ENCODE data around the gene HOXD8. TPM values are rescaled to one million over a fixed set of nuclear protein-coding genes. Genes with fewer than 3 reads are reported as not detected.

HOXD8 gene
- total RNA-seq, 1 experiment from 2014 or later: not detected

- peaks cover 8% of the 10 kb centered on the region for H3K4me1 ChIP-seq (ENCODE audit: control insufficient read depth, insufficient read depth, low read length)
- CTCF ChIA-PET: interaction anchor here (0.7 to 0.8 kb wide), 2 partner anchors 32 to 545 kb away, joined by 3 read pairs; no protein-coding TSS in a partner anchor
- ATAC-seq: peak; percentile 63
- TF ChIP-seq REST (IDR thresholded peaks at IDR 0.05; ENCODE audit: insufficient read depth in 1 of 2, low read depth in 2 of 2, low read length in 1 of 2) (no peak), POLR2AphosphoS5 (IDR thresholded peaks at IDR 0.05; ENCODE audit: low read depth, low read length) (no peak), SIN3A (IDR thresholded peaks at IDR 0.05; ENCODE audit: borderline replicate concordance, insufficient read depth, low read depth, low read length) (no peak), CTCF (IDR thresholded peaks at IDR 0.05) (no peak), TCF7L2 (IDR thresholded peaks at IDR 0.05; ENCODE audit: low read depth, low read length) (no peak)
- H3K27me3 ChIP-seq (ENCODE audit: control insufficient read depth, insufficient read depth, low read length): 0 out of 2 replicates have a peak, but pooled peaks cover 3% of the 10 kb centered on the region
- no peaks in the 10 kb centered on the region for H3K36me3 ChIP-seq (ENCODE audit: control insufficient read depth, insufficient read depth, low read length)
- DNase-seq (ENCODE audit: low read depth, low spot score): no peak
- BruUV-seq (replicated peaks): no TSS peak
- H3K27ac ChIP-seq (ENCODE audit: low read length): no peak within 1 kb of the TSS
- H3K9me3 ChIP-seq (ENCODE audit: control insufficient read depth, insufficient read depth, low read depth, low read length): no peaks in the 10 kb centered on the region
- in situ Hi-C loops (cut with HindIII; ENCODE audit: low pct_unique_long_range_greater_than_20kb, low sequenced_read_pairs): no loop called here
- POLR2A ChIA-PET: interaction anchor here (0.6 to 0.8 kb wide), 2 partner anchors 103 to 530 kb away, joined by 4 to 7 read pairs; no protein-coding TSS in a partner anchor
- H3K4me3 ChIP-seq (ENCODE audit: low read depth in 2 of 2, low read length in 2 of 2): peak within 1 kb of the TSS; percentile 41 to 43
- intact Hi-C loops (cut with micrococcal nuclease; ENCODE audit: unreplicated experiment): no loop called here
Measured at GRCh38 chr2:176106581-176107539, 22.6 kb upstream of the HOXD8 start, which contains the start of gene HOXD11. Gene HOXD11 (plus strand): TSS chr2:176107280. CDS start chr2:176107356, 76 bp downstream.

- peaks cover 8% of the 10 kb centered on the region for H3K4me1 ChIP-seq (ENCODE audit: control insufficient read depth, insufficient read depth, low read length)
- ATAC-seq: no peak
- DNase-seq (ENCODE audit: low read depth, low spot score): no peak
- TF ChIP-seq CTCF (IDR thresholded peaks at IDR 0.05) (no peak), TCF7L2 (IDR thresholded peaks at IDR 0.05; ENCODE audit: low read depth, low read length) (no peak), SIN3A (IDR thresholded peaks at IDR 0.05; ENCODE audit: borderline replicate concordance, insufficient read depth, low read depth, low read length) (no peak), REST (IDR thresholded peaks at IDR 0.05; ENCODE audit: insufficient read depth in 1 of 2, low read depth in 2 of 2, low read length in 1 of 2) (no peak), POLR2AphosphoS5 (IDR thresholded peaks at IDR 0.05; ENCODE audit: low read depth, low read length) (no peak)
- no peaks in the 10 kb centered on the region for H3K36me3 ChIP-seq (ENCODE audit: control insufficient read depth, insufficient read depth, low read length)
- no peak overlapping the region for H3K4me3 ChIP-seq (ENCODE audit: low read depth in 2 of 2, low read length in 2 of 2)
- in situ Hi-C loops (cut with HindIII; ENCODE audit: low pct_unique_long_range_greater_than_20kb, low sequenced_read_pairs) (no loop called here), intact Hi-C loops (cut with micrococcal nuclease; ENCODE audit: unreplicated experiment) (no loop called here)
- ChIA-PET CTCF (no interaction called here), POLR2A (no interaction called here)
- H3K27ac ChIP-seq (ENCODE audit: low read length): no peak overlapping the region
- 0 out of 2 replicates have a peak, but pooled peaks cover 3% of the 10 kb centered on the region for H3K27me3 ChIP-seq (ENCODE audit: control insufficient read depth, insufficient read depth, low read length)
- no TSS peak for BruUV-seq (replicated peaks)
- no peaks in the 10 kb centered on the region for H3K9me3 ChIP-seq (ENCODE audit: control insufficient read depth, insufficient read depth, low read depth, low read length)
Measured at GRCh38 chr2:176107731-176108181, 21.7 kb upstream of the HOXD8 start.
